Naive B cell (primary cell): ENCODE measurements around the gene CORO2A. TPM values are rescaled to one million over a fixed set of nuclear protein-coding genes. Genes with fewer than 3 reads are reported as not detected.
A peak's percentile ranks its signal among the peaks of the same experiment; 100 is the strongest.

Experiments
- ATAC-seq, 2 donors: fragments of 150-1000 bp; cut with Tn5 transposase; 2 replicates each; pipeline ENCODE4 v1.10.0; 2021; ENCODE audit warnings: low read depth in 2 of 2, mild to moderate bottlenecking in 2 of 2, moderate library complexity in 2 of 2
- DNase-seq: peaks from one replicate; pipeline ENCODE4 v3.0.0; 2022
- H3K27ac Mint-ChIP-seq, 6 donors: one replicate each; pipeline ENCODE4 v1.8.0; 2020 to 2022; ENCODE audit warnings: mild to moderate bottlenecking in 6 of 6, mixed read lengths in 6 of 6, moderate library complexity in 5 of 6, inconsistent platforms in 2 of 6
- H3K27me3 Mint-ChIP-seq, 3 donors: one replicate each; pipeline ENCODE4 v1.8.0; 2021 to 2022; ENCODE audit warnings: mixed read lengths in 3 of 3, mild to moderate bottlenecking in 1 of 3
- H3K36me3 Mint-ChIP-seq, 2 donors: one replicate each; pipeline ENCODE4 v1.8.0; 2020 to 2022; ENCODE audit warnings: mixed read lengths in 2 of 2, inconsistent platforms in 1 of 2, mild to moderate bottlenecking in 1 of 2
- H3K4me1 Mint-ChIP-seq, 3 donors: one replicate each; pipeline ENCODE4 v1.8.0; 2020 to 2022; ENCODE audit warnings: mixed read lengths in 3 of 3, inconsistent platforms in 1 of 3, mild to moderate bottlenecking in 1 of 3, moderate library complexity in 1 of 3
- H3K4me3 Mint-ChIP-seq, 8 donors: one replicate each; pipeline ENCODE4 v1.8.0; 2020 to 2022; ENCODE audit warnings: mild to moderate bottlenecking in 8 of 8, mixed read lengths in 8 of 8, moderate library complexity in 8 of 8, inconsistent platforms in 2 of 8
- H3K9me3 Mint-ChIP-seq, 7 donors: one replicate each; pipeline ENCODE4 v1.8.0; 2020 to 2022; ENCODE audit warnings: mixed read lengths in 7 of 7, mild to moderate bottlenecking in 5 of 7, inconsistent platforms in 2 of 7, moderate library complexity in 1 of 7
- polyA plus RNA-seq, 6 donors: library from polyadenylated mRNA; unstranded; fragments of 300-500 nt; fragmentation: Illumina TruSeq; gene quantifications; one replicate each; pipeline ENCODE4 v1.2.3, GENCODE V29; 2021; ENCODE audit warnings: low read depth in 6 of 6

CORO2A gene
- 1 to 10 TPM in 2 of 6 donors, under 1 TPM in 3, not detected in 1; 0.49 to 2.3 (median 0.87) TPM for polyA plus RNA-seq

DNA sequence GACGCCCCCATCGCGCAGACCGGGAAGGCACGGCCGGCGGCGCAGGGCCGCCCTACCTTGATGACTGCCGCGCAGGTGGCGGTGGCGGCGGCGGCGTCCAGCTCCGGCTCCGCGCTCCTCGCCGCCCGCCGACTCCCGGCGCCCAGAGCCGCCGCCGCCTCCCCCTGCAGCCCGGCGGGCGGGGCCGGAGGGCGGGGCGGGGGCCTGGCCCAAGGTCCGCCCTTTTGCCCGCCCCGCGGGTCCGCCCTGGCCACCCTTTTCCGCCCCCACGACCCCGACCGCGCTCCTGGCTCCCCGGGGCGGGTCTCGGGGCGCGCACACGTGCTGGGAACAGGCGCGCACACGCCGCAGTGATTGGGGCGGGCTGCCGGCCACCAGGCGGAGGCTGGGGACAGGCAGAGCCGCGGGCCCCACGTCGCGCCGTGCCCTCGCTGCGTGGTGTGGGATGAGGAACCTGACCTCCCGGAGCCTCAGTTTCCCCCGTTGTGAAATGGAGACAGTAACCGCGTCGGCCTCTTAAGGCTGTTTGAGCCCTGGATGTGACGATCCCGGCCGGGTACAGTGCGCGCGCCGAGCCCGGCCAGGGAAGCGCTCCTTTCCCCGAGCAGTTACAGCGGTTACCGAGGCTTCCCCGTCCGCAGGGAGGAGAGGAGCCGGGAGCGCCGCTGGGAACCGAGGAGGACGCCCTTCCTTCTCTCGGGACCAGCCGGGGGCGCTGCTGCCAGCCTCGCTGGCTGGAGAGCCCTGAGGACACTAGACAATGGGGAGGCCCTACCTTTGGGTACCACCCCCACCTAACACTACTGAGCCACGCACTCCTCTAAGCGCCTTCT, at the start of gene CORO2A:
TSS of gene CORO2A (minus strand) at position 135 of the 833 bp plus-strand sequence. CDS start 34,977 bp downstream, outside the sequence.
- Mint-ChIP-seq H3K4me3 (peak within 1 kb of the TSS; percentile 82 to 93 (median 88)), H3K4me1 (peaks cover 4 to 7% (median 5%) of the 10 kb centered on the region in 3 donors), H3K27ac (peak within 1 kb of the TSS in 4 of 6 donors; percentile 17 to 75 (median 52)), H3K36me3 (no peaks in the 10 kb centered on the region), H3K27me3 (peaks cover 0 to 17% (median 4%) of the 10 kb centered on the region in 3 donors), H3K9me3 (no peaks in the 10 kb centered on the region)
- DNase-seq = peak; percentile 54
- ATAC-seq = peak; percentile 76 to 77

DNA sequence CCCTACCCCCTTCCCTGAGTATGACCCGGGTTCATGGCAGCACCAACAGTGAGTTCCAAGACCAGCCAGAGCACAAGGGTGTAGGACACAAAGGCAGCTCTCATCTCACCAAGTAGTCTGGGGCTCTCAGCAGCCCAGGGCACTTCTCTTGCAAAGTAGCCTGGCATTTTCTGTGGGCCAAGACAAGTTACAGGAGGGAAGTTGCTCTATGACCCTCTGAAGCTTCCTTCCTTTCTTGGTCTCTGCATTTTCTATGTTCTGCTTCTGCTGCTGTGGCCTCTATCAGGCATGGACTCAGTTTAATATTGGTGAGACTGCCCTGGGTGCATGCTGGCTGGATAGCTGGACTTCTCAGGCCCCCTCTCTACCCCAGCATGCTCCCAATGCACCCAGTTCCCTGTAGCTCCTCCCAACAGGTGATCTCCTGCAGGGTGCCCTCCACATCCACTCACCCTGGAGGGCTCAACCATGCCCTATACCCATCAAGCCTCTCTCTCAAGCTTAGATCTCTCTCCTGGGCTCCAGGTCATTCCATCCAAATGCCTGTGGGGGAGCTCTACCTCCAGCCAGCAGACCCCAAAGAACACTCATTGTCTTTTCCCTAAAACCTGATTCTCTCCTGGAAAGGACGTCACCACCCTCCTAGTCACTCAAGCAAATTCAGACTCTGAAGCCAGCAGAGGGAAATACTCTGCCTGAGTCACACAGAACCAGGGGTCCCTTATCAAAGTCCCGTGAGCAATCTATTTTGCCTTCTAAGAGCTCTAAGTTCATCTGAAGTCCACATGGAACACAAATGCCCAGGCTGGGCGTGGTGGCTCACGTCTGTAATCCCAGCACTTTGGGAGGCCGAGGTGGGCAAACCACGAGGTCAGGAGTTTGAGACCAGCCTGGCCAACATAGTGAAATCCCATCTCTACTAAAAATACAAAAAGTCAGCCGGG, 49.2 kb upstream of the CORO2A start:
- no peaks in the 10 kb centered on the region for H3K9me3 Mint-ChIP-seq
- H3K4me1 Mint-ChIP-seq = peaks cover 0 to 7% (median 2%) of the 10 kb centered on the region in 3 donors
- no peaks in the 10 kb centered on the region for H3K27me3 Mint-ChIP-seq
- peak overlapping the region in 1 of 8 donors; percentile 33 for H3K4me3 Mint-ChIP-seq
- H3K36me3 Mint-ChIP-seq = no peaks in the 10 kb centered on the region
- ATAC-seq = no peak
- H3K27ac Mint-ChIP-seq = peak overlapping the region in 1 of 6 donors; percentile 24
- no peak for DNase-seq

- H3K36me3 Mint-ChIP-seq = no peaks in the 10 kb centered on the region
- no peak overlapping the region for H3K27ac Mint-ChIP-seq
- H3K9me3 Mint-ChIP-seq = no peaks in the 10 kb centered on the region
- DNase-seq = no peak
- H3K27me3 Mint-ChIP-seq = no peaks in the 10 kb centered on the region
- H3K4me1 Mint-ChIP-seq = no peaks in the 10 kb centered on the region
- no peak overlapping the region for H3K4me3 Mint-ChIP-seq
- no peak for ATAC-seq
These were observed 48.0 kb upstream of the CORO2A start for GRCh38 chr9:98240475-98240874.

DNA sequence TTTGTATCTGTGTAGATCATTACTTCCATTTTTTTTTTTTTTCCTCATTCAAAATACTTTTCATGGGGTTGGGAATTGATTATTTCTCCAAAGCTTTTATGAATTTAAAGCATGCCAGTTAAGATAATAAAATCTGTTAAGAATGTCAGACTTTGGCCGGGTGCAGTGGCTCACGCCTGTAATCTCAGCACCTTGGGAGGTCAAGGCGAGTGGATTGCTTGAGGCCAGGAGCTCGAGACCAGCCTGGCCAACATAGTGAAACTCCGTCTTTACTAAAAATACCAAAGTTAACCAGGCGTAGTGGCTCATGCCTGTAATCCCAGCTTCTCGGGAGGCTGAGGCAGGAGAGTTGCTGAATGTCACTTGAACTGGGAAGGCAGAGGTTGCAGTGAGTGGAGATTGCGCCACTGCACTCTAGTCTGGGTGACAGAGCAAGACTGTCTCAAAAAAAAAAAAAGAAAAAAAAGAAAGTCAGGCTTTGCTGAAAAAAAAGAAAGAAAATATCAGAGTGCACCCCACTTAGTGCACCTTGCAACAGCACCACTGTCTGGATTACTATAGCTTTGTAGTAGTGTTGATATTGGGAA, 44.6 kb upstream of the CORO2A start:
- Mint-ChIP-seq H3K27me3 (no peaks in the 10 kb centered on the region), H3K4me3 (no peak overlapping the region), H3K36me3 (peaks cover 0 to 7% of the 10 kb centered on the region in 2 donors), H3K27ac (no peak overlapping the region), H3K9me3 (no peaks in the 10 kb centered on the region), H3K4me1 (no peaks in the 10 kb centered on the region)
- ATAC-seq (no peak), DNase-seq (no peak)

DNA sequence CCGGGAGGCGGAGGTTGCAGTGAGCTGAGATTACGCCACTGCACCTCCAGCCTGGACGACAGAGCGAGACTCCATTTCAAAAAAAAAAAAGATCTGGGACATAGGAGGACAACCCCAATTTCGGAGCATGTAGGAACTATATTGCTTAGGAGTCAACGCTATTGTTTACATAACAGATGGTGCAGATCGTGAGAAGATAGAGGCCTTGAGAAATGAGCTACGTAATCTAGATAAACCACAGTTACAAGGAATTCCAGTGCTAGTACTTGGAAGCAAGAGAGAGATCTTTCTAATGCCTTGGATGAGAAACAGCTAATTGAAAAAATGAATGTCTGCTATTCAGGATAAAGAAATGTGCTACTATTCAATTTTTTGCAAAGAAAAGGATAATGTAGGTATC, 42.7 kb upstream of the CORO2A start:
- DNase-seq (no peak), ATAC-seq (no peak)
- Mint-ChIP-seq H3K36me3 (peaks cover 0 to 7% of the 10 kb centered on the region in 2 donors), H3K27ac (no peak overlapping the region), H3K9me3 (no peaks in the 10 kb centered on the region), H3K27me3 (no peaks in the 10 kb centered on the region), H3K4me3 (no peak overlapping the region), H3K4me1 (no peaks in the 10 kb centered on the region)

DNA sequence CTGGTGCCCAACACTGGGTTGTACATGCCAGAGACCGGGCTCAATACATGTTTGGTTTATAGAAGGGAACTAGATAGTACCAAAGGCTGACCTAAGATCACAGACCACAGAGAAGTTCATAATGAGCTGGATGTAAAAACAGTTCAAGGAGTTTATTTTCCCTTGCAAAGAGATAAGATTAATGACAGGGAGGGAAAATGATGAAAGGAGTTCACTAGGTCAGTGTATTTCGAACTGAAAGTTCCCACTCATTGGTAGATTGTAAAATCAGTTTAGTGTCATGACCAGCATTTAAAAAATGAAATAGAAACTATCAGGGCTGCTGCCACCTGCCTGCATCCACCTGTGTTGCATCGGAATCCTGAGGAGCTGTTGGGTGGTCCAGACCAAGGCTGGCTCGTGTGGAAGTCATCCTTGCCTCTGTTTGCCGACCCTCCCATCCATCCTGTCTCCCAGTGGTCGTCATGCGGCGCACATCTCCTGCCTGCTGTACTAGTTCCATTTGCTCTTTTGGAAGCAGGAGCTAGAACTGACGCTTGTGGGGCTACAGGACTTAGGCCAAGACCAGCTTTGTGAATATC, 41.9 kb upstream of the CORO2A start:
- DNase-seq = no peak
- no peak for ATAC-seq
- Mint-ChIP-seq H3K27ac (peak overlapping the region in 1 of 6 donors; percentile 68), H3K4me3 (no peak overlapping the region), H3K4me1 (no peaks in the 10 kb centered on the region), H3K36me3 (peaks cover 0 to 7% of the 10 kb centered on the region in 2 donors), H3K9me3 (no peaks in the 10 kb centered on the region), H3K27me3 (no peaks in the 10 kb centered on the region)

- Mint-ChIP-seq H3K27me3 (no peaks in the 10 kb centered on the region), H3K36me3 (peaks cover 0 to 7% of the 10 kb centered on the region in 2 donors), H3K9me3 (no peaks in the 10 kb centered on the region), H3K27ac (no peak overlapping the region), H3K4me3 (no peak overlapping the region), H3K4me1 (no peaks in the 10 kb centered on the region)
- DNase-seq (no peak), ATAC-seq (no peak)
These were observed 40.5 kb upstream of the CORO2A start for GRCh38 chr9:98232926-98233325.

- Mint-ChIP-seq H3K4me1 (no peaks in the 10 kb centered on the region), H3K27ac (no peak overlapping the region), H3K9me3 (no peaks in the 10 kb centered on the region), H3K4me3 (no peak overlapping the region), H3K27me3 (no peaks in the 10 kb centered on the region), H3K36me3 (peaks cover 0 to 7% of the 10 kb centered on the region in 2 donors)
- no peak for ATAC-seq
- no peak for DNase-seq
These were observed 39.5 kb upstream of the CORO2A start for GRCh38 chr9:98231770-98232478.

GRCh38 chr9:98230789-98231188, 38.4 kb upstream of the CORO2A start:
- no peak overlapping the region for H3K4me3 Mint-ChIP-seq
- no peaks in the 10 kb centered on the region for H3K27me3 Mint-ChIP-seq
- H3K36me3 Mint-ChIP-seq = peaks cover 0 to 7% of the 10 kb centered on the region in 2 donors
- no peak for ATAC-seq
- H3K9me3 Mint-ChIP-seq = no peaks in the 10 kb centered on the region
- peak overlapping the region in 3 of 6 donors; percentile 26 to 86 (median 57) for H3K27ac Mint-ChIP-seq
- no peak for DNase-seq
- no peaks in the 10 kb centered on the region for H3K4me1 Mint-ChIP-seq

DNA sequence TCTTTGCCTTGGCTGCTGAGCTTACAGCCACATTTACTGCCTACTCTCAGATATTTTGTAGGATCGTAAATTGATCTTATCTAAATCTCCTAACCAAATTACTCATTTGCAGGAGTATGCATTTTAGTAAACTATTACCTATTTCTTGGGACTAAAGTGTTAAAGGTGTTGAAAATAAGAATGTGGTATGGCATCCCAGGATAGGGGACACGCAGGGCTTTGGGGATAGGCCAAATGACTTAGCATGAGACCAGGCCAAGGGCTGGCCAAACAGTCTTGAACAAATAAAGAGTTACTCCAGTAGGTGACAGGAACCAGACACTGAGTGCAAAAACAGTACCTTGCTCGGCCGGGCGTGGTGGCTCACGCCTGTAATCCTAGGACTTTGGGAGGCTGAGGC, 37.9 kb upstream of the CORO2A start:
- Mint-ChIP-seq H3K27ac (peak overlapping the region in 1 of 6 donors; percentile 42), H3K27me3 (no peaks in the 10 kb centered on the region), H3K9me3 (no peaks in the 10 kb centered on the region), H3K4me1 (no peaks in the 10 kb centered on the region), H3K4me3 (no peak overlapping the region), H3K36me3 (peaks cover 0 to 7% of the 10 kb centered on the region in 2 donors)
- DNase-seq (no peak), ATAC-seq (no peak)

- no peak for ATAC-seq
- DNase-seq = no peak
- H3K4me3 Mint-ChIP-seq = no peak overlapping the region
- no peak overlapping the region for H3K27ac Mint-ChIP-seq
- H3K9me3 Mint-ChIP-seq = no peaks in the 10 kb centered on the region
- no peaks in the 10 kb centered on the region for H3K27me3 Mint-ChIP-seq
- H3K36me3 Mint-ChIP-seq = peaks cover 0 to 7% of the 10 kb centered on the region in 2 donors
- H3K4me1 Mint-ChIP-seq = no peaks in the 10 kb centered on the region
These were observed 37.2 kb upstream of the CORO2A start for GRCh38 chr9:98229620-98230019.

DNA sequence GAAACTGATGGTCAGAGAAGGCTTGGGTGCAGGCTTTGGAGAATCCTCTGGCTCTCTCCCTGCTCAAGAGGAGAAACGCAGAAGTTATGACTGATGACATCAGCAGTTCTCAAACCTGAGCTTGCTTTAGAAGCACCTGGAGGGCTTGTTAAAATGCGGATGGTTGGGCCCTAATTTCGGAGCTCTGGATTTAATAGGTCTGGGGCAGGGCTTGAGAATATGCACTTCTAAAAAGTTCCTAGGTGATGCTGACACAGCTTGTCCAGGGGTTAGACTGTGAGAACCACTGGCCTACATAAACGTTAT, 36.6 kb upstream of the CORO2A start:
- ATAC-seq = no peak
- Mint-ChIP-seq H3K36me3 (peaks cover 0 to 6% of the 10 kb centered on the region in 2 donors), H3K4me3 (no peak overlapping the region), H3K4me1 (no peaks in the 10 kb centered on the region), H3K9me3 (no peaks in the 10 kb centered on the region), H3K27me3 (no peaks in the 10 kb centered on the region), H3K27ac (no peak overlapping the region)
- DNase-seq = no peak
